HFFc6 (cell line): Measurements from ENCODE around the gene PRELP. TPM values are rescaled to one million over a fixed set of nuclear protein-coding genes. Genes with fewer than 3 reads are reported as not detected.

ENCODE experiments used
- DNase-seq: peaks from one replicate; pipeline ENCODE4 v3.0.0-alpha.2; 2018
- H3K27ac Mint-ChIP-seq: 2 replicates; pipeline ENCODE4 v1.8.0; 2020; ENCODE audit warnings: mild to moderate bottlenecking, mixed read lengths
- H3K27me3 Mint-ChIP-seq: 2 replicates; pipeline ENCODE4 v1.8.0; 2021; ENCODE audit warnings: mild to moderate bottlenecking, moderate library complexity, mixed read lengths; ENCODE audit not compliant: insufficient read depth
- H3K36me3 Mint-ChIP-seq: 2 replicates; pipeline ENCODE4 v1.8.0; 2021; ENCODE audit warnings: low read depth, mixed read lengths
- H3K4me1 Mint-ChIP-seq: 2 replicates; pipeline ENCODE4 v1.8.0; 2020; ENCODE audit warnings: low read depth, mixed read lengths
- H3K4me3 Mint-ChIP-seq: 2 replicates; pipeline ENCODE4 v1.8.0; 2020; ENCODE audit warnings: mild to moderate bottlenecking, moderate library complexity, mixed read lengths
- H3K9me3 Mint-ChIP-seq: 2 replicates; pipeline ENCODE4 v1.8.0; 2020; ENCODE audit warnings: mild to moderate bottlenecking, mixed read lengths
- total RNA-seq, 6 experiments: library from RNA; stranded (reverse); fragmentation: NEBNext Ultra II Directional; extraction: Animal tissue kit (Norgen Biotek cat#: 25700); gene quantifications; 2 replicates in 1 of 6; 3 replicates in 5 of 6; pipeline ENCODE4 v1.2.3, GENCODE V29; 2021
- TF ChIP-seq, protein P1 (sequence below): fragments of 200-600 bp; sonication (generic); IDR thresholded peaks from 2 replicates; pipeline ENCODE4 v1.5.0; 2021; ENCODE audit warnings: antibody characterized with exemption, mild to moderate bottlenecking

The PRELP gene
- total RNA-seq, 6 experiments from 2014 or later, result 0.59 to 0.81 (median 0.70) TPM

DNA sequence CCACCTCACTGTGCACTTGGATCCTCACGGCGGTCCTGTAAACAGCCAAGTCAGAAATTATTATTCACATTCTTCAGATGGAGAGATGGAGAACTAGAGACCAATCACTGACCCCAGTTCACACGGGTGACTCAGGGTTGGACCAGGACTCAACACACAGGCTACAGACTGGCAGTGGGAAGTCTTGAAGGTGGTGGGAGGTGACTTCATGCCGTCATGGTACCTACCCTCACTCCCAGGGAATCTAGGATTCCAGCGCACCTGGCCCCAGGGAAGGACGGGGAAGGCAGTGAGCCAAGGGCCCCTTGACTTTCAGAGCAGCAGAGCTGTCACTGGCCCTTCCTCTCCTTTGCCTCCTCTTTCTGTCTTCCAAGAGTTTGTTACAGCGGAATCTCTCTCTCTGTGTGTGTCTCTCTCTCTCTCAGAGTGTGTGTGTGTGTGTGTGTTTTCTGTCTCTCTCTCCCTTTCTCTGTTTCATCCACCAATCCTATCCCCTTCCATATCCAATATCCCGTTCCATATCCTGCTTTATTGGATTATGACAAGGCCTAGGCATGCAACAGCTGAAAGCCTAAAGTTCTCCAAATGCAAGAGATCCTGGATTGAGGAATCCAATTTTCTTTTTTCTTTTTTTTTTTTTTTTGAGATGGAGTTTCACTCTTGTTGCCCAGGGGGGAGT is 30.1 kb downstream of the PRELP start:
- Mint-ChIP-seq H3K27ac (peak overlapping the region; percentile 13; the same call in 1 of the 2 replicates), H3K9me3 (no peaks in the 10 kb centered on the region), H3K27me3 (no peaks in the 10 kb centered on the region), H3K4me3 (no peak overlapping the region), H3K36me3 (no peaks in the 10 kb centered on the region), H3K4me1 (peaks cover 57% of the 10 kb centered on the region)
- TF ChIP-seq, protein P1, sequence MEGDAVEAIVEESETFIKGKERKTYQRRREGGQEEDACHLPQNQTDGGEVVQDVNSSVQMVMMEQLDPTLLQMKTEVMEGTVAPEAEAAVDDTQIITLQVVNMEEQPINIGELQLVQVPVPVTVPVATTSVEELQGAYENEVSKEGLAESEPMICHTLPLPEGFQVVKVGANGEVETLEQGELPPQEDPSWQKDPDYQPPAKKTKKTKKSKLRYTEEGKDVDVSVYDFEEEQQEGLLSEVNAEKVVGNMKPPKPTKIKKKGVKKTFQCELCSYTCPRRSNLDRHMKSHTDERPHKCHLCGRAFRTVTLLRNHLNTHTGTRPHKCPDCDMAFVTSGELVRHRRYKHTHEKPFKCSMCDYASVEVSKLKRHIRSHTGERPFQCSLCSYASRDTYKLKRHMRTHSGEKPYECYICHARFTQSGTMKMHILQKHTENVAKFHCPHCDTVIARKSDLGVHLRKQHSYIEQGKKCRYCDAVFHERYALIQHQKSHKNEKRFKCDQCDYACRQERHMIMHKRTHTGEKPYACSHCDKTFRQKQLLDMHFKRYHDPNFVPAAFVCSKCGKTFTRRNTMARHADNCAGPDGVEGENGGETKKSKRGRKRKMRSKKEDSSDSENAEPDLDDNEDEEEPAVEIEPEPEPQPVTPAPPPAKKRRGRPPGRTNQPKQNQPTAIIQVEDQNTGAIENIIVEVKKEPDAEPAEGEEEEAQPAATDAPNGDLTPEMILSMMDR, result no peak
- DNase-seq, result no peak

GRCh38 chr1:203506858-203507626 is 31.4 kb downstream of the PRELP start:
- Mint-ChIP-seq H3K27ac (peak overlapping the region; percentile 63), H3K36me3 (no peaks in the 10 kb centered on the region), H3K9me3 (no peaks in the 10 kb centered on the region), H3K4me3 (no peak overlapping the region), H3K27me3 (no peaks in the 10 kb centered on the region), H3K4me1 (peaks cover 61% of the 10 kb centered on the region)
- DNase-seq, result no peak
- TF ChIP-seq, protein P1, result no peak

- Mint-ChIP-seq H3K4me3 (no peak overlapping the region), H3K4me1 (peaks cover 68% of the 10 kb centered on the region), H3K36me3 (no peaks in the 10 kb centered on the region), H3K27ac (peak overlapping the region; percentile 63), H3K27me3 (no peaks in the 10 kb centered on the region; the same call in 1 of the 2 replicates), H3K9me3 (no peaks in the 10 kb centered on the region)
- DNase-seq, result no peak
- TF ChIP-seq, protein P1, result no peak
These were observed 32.2 kb downstream of the PRELP start for GRCh38 chr1:203507759-203508158.

DNA sequence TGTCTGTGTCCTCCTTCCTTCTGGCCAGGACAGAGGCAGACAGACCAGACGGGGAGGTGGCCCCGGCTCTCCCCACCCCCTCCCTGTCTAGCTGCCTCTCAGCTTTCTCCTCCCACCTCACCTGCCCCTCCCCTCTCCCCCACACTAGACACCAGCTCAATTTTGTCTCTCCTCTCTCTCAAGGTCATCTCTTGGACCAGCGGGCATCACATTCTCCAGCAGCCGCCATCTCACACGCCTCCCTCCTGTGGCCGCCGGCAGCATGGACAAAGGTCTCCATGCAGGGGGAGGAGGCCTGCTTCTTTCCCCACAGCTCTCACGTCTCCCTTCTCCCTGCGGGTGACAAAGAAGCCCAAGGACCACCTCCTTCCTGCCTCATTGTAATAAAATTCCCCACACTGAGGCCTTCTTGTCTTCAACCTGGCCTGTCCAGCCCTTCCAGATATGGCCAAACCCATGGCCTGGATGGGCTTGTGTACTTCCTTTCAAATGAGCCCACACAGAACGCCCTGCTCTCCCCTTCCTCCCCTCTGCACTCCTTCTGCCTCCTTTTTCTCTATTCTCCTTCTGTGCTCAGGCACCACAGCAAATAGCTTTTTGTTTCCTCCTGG is 33.0 kb downstream of the PRELP start:
- Mint-ChIP-seq H3K4me1 (peaks cover 77% of the 10 kb centered on the region), H3K27ac (peak overlapping the region; percentile 74), H3K27me3 (no peaks in the 10 kb centered on the region; the same call in 1 of the 2 replicates), H3K4me3 (no peak overlapping the region; the same call in 1 of the 2 replicates), H3K9me3 (no peaks in the 10 kb centered on the region), H3K36me3 (no peaks in the 10 kb centered on the region)
- DNase-seq, result no peak
- TF ChIP-seq, protein P1, result no peak

GRCh38 chr1:203509135-203509534 is 33.5 kb downstream of the PRELP start:
- Mint-ChIP-seq H3K27me3 (no peaks in the 10 kb centered on the region; the same call in 1 of the 2 replicates), H3K4me3 (no peak overlapping the region), H3K9me3 (no peaks in the 10 kb centered on the region), H3K27ac (peak overlapping the region; percentile 74), H3K36me3 (no peaks in the 10 kb centered on the region), H3K4me1 (peaks cover 82% of the 10 kb centered on the region)
- no peak for DNase-seq
- TF ChIP-seq, protein P1, result no peak
